ENCODE measurements around the gene UBR1. TPM values are rescaled to one million over a fixed set of nuclear protein-coding genes. Genes with fewer than 3 reads are reported as not detected.
"Not testable (repeated sequence)": the region's sequence is repeated elsewhere in the genome, so short reads cannot be mapped to it uniquely, and the experiment has no call there.

UBR1 gene
- total RNA-seq, 4 donors from 2014 or later, result 21.3 to 108 (median 34.2) TPM

DNA sequence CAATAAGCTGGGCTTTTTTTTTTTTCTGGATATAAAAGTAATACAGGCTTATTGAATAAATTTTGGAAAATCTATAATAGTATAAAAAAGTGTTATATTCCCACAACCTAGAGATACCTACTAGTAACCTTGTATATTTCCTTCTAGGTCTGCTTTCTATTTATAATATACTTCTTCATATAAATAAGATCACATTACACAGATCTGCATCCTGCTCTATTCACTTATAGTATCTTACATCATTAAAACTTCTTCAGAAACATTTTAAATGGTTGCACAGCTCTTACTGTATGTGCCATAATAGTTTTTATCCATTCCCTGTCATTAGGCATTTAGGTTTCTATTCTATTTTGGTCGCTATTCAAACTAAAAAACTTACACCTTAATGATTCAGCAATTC is 98.3 kb downstream of the UBR1 start:
- DNase-seq, result no peak
- Histone ChIP-seq H3K4me1 (no peaks in the 10 kb centered on the region), H3K9me3 (no peaks in the 10 kb centered on the region), H3K36me3 (peaks cover 0 to 51% (median 23%) of the 10 kb centered on the region in 4 donors), H3K4me3 (no peak overlapping the region), H3K27me3 (no peaks in the 10 kb centered on the region), H3K27ac (no peak overlapping the region)
- intact Hi-C loops (cut with DNase I; ENCODE audit: low total_unique reads) (no loop called here), in situ Hi-C loops (cut with MboI; ENCODE audit: low pct_ligation_motif_present in 1 of 4, low pct_unique_long_range_greater_than_20kb in 1 of 4, low sequenced_read_pairs in 3 of 4) (no loop called here)
- WGBS, 2 donors (ENCODE audit: low coverage in 1 of 2), result 85 to 95% methylated on average over 1 of the region's 1 CpG
- TF ChIP-seq, protein P1, sequence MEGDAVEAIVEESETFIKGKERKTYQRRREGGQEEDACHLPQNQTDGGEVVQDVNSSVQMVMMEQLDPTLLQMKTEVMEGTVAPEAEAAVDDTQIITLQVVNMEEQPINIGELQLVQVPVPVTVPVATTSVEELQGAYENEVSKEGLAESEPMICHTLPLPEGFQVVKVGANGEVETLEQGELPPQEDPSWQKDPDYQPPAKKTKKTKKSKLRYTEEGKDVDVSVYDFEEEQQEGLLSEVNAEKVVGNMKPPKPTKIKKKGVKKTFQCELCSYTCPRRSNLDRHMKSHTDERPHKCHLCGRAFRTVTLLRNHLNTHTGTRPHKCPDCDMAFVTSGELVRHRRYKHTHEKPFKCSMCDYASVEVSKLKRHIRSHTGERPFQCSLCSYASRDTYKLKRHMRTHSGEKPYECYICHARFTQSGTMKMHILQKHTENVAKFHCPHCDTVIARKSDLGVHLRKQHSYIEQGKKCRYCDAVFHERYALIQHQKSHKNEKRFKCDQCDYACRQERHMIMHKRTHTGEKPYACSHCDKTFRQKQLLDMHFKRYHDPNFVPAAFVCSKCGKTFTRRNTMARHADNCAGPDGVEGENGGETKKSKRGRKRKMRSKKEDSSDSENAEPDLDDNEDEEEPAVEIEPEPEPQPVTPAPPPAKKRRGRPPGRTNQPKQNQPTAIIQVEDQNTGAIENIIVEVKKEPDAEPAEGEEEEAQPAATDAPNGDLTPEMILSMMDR (IDR thresholded peaks at IDR 0.05), result no peak
- no peak for TF ChIP-seq POLR2A (IDR thresholded peaks at IDR 0.05)
- no peak for TF ChIP-seq POLR2AphosphoS5 (IDR thresholded peaks at IDR 0.05)
- no peak for TF ChIP-seq EP300 (IDR thresholded peaks at IDR 0.05; ENCODE audit: low read depth)

DNA sequence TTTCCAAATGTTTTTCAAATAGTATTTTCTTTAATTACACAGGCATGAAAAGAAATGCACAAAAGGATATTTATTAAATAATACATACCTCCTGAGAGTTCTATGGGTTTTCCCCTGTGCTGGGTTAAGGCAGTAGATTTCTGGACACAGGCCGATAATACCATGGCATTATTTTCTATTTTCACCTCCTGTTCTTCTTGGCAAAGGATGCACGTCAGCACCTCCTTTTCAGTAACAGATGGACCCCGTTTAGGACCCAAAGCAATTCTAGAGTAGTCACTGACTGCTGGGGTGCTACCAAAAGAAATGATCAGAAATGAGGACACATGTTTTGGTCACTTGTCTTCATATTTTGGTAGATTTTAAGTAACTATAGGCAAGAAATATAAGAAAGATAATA is 98.8 kb downstream of the UBR1 start:
- Histone ChIP-seq H3K27ac (no peak overlapping the region), H3K36me3 (peaks cover 0 to 54% (median 24%) of the 10 kb centered on the region in 4 donors), H3K4me3 (no peak overlapping the region), H3K9me3 (no peaks in the 10 kb centered on the region), H3K27me3 (no peaks in the 10 kb centered on the region), H3K4me1 (no peaks in the 10 kb centered on the region)
- in situ Hi-C loops (cut with MboI; ENCODE audit: low pct_ligation_motif_present in 1 of 4, low pct_unique_long_range_greater_than_20kb in 1 of 4, low sequenced_read_pairs in 3 of 4), result no loop called here
- no peak for TF ChIP-seq POLR2A (IDR thresholded peaks at IDR 0.05)
- intact Hi-C loops (cut with DNase I; ENCODE audit: low total_unique reads), result no loop called here
- no peak for DNase-seq
- WGBS, 2 donors (ENCODE audit: low coverage in 1 of 2), result 96 to 100% methylated on average over 3 of the region's 3 CpGs

DNA sequence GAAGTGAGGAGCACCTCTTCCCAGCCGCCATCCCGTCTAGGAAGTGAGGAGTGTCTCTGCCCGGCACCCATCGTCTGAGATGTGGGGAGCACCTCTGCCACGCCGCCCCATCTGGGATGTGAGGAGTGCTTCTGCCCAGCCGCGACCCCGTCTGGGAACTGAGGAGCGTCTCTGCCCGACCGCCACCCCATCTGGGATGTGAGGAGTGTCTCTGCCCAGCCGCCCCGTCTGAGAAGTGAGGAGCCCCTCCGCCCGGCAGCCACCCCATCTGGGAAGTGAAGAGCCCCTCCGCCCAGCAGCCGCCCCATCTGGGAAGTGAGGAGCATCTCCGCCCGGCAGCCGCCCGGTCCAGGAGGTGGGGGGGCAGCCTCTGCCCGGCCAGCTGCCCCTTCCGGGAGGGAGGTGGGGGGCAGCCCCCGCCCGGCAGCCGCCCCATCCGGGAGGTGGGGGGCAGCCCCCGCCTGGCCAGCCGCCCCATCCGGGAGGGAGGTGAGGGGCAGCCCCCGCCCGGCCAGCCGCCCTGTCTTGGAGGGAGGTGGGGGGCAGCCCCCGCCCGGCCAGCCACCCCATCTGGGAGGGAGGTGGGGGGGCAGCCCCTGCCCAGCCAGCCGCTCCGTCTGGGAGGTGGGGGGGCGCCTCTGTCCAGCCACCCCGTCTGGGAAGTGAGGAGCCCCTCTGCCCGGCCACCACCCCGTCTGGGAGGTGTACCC is 100.8 kb downstream of the UBR1 start:
- H3K4me1 ChIP-seq; H3K27ac ChIP-seq; DNase-seq; H3K27me3 ChIP-seq; in situ Hi-C loops (cut with MboI; ENCODE audit: low pct_ligation_motif_present in 1 of 4, low pct_unique_long_range_greater_than_20kb in 1 of 4, low sequenced_read_pairs in 3 of 4); H3K4me3 ChIP-seq; H3K9me3 ChIP-seq; intact Hi-C loops (cut with DNase I; ENCODE audit: low total_unique reads): not testable (repeated sequence)
- peaks cover 0 to 56% (median 23%) of the 10 kb centered on the region in 4 donors for H3K36me3 ChIP-seq
- 90% methylated on average over 20 of the region's 42 CpGs; no CpG with 5 or more reads in 1 of the 2 donors for WGBS, 2 donors (ENCODE audit: low coverage in 1 of 2)

DNA sequence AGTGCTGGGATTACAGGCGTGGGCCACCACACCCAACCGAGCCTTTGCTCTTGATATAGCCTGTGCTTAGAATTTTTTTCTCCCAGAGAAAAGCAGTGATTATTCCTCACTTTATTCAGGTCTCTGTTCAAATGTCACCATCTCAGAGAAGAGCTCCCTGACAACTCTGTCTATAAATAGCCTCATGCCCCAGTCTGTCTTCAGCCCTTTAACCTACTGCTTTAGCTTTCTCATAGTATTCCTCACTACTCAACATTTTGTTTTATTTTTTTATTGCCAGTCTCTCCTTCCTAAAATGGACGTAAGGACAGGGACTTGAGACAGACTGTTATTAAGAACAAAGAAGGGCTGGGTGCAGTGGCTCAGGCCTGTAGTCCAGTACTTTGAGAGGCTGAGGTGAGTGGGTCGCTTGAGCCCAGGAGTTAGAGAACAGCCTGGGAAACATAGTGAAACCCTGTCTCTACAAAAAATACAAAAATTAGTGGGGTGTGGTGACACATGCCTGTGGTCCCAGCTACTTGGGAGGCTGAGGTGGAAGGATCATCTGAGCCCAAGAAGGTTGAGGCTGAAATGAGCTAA is 106.5 kb downstream of the UBR1 start:
- no peak overlapping the region for H3K4me3 ChIP-seq
- in situ Hi-C loops (cut with MboI; ENCODE audit: low pct_ligation_motif_present in 1 of 4, low pct_unique_long_range_greater_than_20kb in 1 of 4, low sequenced_read_pairs in 3 of 4) (no loop called here), intact Hi-C loops (cut with DNase I; ENCODE audit: low total_unique reads) (no loop called here)
- TF ChIP-seq POLR2AphosphoS5 (IDR thresholded peaks at IDR 0.05) (no peak), POLR2A (IDR thresholded peaks at IDR 0.05) (no peak), EP300 (IDR thresholded peaks at IDR 0.05; ENCODE audit: low read depth) (no peak)
- TF ChIP-seq, protein P1 (IDR thresholded peaks at IDR 0.05), result no peak
- 96% methylated on average over 4 of the region's 4 CpGs for WGBS, 2 donors (ENCODE audit: low coverage in 1 of 2)
- H3K36me3 ChIP-seq, result peaks cover 0 to 32% (median 9%) of the 10 kb centered on the region in 4 donors
- H3K9me3 ChIP-seq, result no peaks in the 10 kb centered on the region
- no peaks in the 10 kb centered on the region for H3K27me3 ChIP-seq
- H3K27ac ChIP-seq, result no peak overlapping the region
- no peaks in the 10 kb centered on the region for H3K4me1 ChIP-seq
- DNase-seq, result no peak

DNA sequence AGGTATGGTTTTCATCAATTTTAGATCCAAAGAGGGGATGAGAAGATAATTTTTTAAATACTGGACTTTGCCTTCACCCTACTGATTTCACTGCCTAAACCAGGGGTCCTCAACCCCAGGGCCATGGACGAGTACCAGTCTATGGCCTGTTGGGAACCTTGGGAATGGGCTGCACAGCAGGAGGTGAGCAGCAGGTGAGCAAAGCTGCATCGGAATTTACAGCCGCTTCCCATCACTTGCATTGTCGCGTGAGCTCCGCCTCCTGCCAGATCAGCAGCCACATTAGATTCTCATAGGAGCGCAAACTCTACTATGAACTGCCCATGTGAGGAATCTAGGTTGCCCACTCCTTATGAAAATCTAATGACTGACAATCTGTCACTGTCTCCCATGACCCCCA is 109.0 kb downstream of the UBR1 start:
- H3K36me3 ChIP-seq, result peaks cover 0 to 23% (median 4%) of the 10 kb centered on the region in 4 donors
- in situ Hi-C loops (cut with MboI; ENCODE audit: low pct_ligation_motif_present in 1 of 4, low pct_unique_long_range_greater_than_20kb in 1 of 4, low sequenced_read_pairs in 3 of 4), result no loop called here
- H3K9me3 ChIP-seq, result no peaks in the 10 kb centered on the region
- H3K4me3 ChIP-seq, result no peak overlapping the region
- no peaks in the 10 kb centered on the region for H3K4me1 ChIP-seq
- WGBS, 2 donors (ENCODE audit: low coverage in 1 of 2), result 97% methylated on average over 7 of the region's 7 CpGs; no CpG with 5 or more reads in 1 of the 2 donors
- H3K27me3 ChIP-seq, result no peaks in the 10 kb centered on the region
- TF ChIP-seq EP300 (IDR thresholded peaks at IDR 0.05; ENCODE audit: low read depth), result no peak
- TF ChIP-seq, protein P1 (IDR thresholded peaks at IDR 0.05), result no peak
- no peak for TF ChIP-seq POLR2AphosphoS5 (IDR thresholded peaks at IDR 0.05)
- TF ChIP-seq POLR2A (IDR thresholded peaks at IDR 0.05), result no peak
- no peak overlapping the region for H3K27ac ChIP-seq
- no peak for DNase-seq
- intact Hi-C loops (cut with DNase I; ENCODE audit: low total_unique reads), result no loop called here

Measured in transverse colon (tissue), 4 donors.